ENCODE data around the gene HSF2. TPM values are rescaled to one million over a fixed set of nuclear protein-coding genes. Genes with fewer than 3 reads are reported as not detected.

Gene HSF2
- total RNA-seq, 1 experiment from 2014 or later = 12.3 TPM

DNA sequence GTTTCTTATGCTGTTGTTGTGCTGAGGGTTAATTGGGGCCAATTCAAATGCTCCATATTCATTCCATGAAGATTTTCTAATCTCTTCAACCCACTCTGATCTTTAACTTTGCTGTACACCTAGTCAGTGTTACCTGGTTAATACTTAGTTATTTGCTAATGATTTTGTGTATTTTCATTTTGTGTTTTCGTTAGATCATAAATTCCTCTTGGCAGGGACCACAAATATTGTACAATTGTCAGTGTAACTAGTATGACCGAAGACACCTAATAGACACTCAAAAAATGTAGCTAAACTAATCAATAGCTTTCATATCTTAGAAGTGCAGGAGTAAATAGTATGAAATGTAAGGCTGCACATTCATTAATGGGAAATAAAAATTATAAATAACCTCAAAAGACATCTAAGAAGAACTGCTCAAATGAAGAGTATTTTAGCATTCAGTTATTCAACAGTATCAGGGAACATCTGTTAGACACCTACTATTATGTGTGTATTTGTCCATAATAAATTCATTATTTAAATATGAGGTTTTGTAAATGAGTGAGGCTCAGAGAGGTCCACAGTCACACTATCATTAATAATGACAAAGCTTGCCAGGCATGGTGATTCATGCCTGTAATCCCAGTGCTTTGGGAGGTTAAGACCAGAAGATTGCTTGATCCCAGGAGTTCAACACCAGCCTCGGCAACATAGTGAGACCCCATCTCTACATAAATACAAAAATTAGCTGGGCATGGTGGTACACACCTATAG lies 13.4 kb upstream of the HSF2 start:
- Histone ChIP-seq H3K27me3 (replicated peaks; ENCODE audit: control insufficient read depth, insufficient read depth, low read length) (no peaks in the 10 kb centered on the region), H3K4me3 (ENCODE audit: low read depth, low read length) (no peak overlapping the region), H3K9me3 (no peaks in the 10 kb centered on the region), H3K4me1 (no peaks in the 10 kb centered on the region), H3K36me3 (ENCODE audit: control insufficient read depth, insufficient read depth, low read length) (no peaks in the 10 kb centered on the region)
- H3K27ac Mint-ChIP-seq (ENCODE audit: unreplicated experiment) = no peak overlapping the region
- H3K4me3 Mint-ChIP-seq (ENCODE audit: unreplicated experiment) = no peak overlapping the region
- ChIA-PET CTCF (no interaction called here), POLR2A (no interaction called here)
- no peaks in the 10 kb centered on the region for H3K4me1 Mint-ChIP-seq (ENCODE audit: low read depth, unreplicated experiment)
- TF ChIP-seq, protein P1, sequence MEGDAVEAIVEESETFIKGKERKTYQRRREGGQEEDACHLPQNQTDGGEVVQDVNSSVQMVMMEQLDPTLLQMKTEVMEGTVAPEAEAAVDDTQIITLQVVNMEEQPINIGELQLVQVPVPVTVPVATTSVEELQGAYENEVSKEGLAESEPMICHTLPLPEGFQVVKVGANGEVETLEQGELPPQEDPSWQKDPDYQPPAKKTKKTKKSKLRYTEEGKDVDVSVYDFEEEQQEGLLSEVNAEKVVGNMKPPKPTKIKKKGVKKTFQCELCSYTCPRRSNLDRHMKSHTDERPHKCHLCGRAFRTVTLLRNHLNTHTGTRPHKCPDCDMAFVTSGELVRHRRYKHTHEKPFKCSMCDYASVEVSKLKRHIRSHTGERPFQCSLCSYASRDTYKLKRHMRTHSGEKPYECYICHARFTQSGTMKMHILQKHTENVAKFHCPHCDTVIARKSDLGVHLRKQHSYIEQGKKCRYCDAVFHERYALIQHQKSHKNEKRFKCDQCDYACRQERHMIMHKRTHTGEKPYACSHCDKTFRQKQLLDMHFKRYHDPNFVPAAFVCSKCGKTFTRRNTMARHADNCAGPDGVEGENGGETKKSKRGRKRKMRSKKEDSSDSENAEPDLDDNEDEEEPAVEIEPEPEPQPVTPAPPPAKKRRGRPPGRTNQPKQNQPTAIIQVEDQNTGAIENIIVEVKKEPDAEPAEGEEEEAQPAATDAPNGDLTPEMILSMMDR (IDR thresholded peaks at IDR 0.05; ENCODE audit: insufficient read depth in 1 of 2, low read depth in 1 of 2, low read length in 1 of 2, severe bottlenecking in 1 of 2, unreplicated experiment in 1 of 2) = no peak
- no peak for DNase-seq
- H3K36me3 Mint-ChIP-seq (ENCODE audit: insufficient read depth, unreplicated experiment) = no peaks in the 10 kb centered on the region
- peaks cover 10% of the 10 kb centered on the region for H3K27me3 Mint-ChIP-seq (ENCODE audit: insufficient read depth, unreplicated experiment)
- no TSS peak for BruUV-seq (replicated peaks)
- H3K9me3 Mint-ChIP-seq (ENCODE audit: unreplicated experiment) = no peaks in the 10 kb centered on the region
- intact Hi-C loops (cut with micrococcal nuclease; ENCODE audit: unreplicated experiment) = no loop called here

DNA sequence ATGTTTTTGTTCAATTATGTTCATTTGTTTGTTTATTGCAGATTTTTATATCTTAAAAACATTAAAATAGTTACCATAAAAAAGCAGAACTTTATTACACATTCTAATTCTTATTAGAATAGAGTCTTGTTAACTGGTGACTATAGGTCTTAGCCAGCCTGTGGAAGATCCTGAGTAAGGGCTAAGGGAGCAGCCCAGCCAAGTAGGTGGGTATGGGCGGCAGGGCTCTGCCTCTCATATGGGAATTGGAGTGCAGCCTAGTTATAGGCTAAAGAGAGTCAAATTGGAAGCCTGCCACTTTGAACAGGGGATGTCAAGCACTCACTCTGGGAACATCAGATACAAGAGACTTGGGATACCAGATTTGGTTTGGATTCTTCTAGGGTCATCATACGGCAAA lies 10.5 kb upstream of the HSF2 start:
- no peaks in the 10 kb centered on the region for H3K9me3 ChIP-seq
- H3K4me1 ChIP-seq = no peaks in the 10 kb centered on the region
- H3K27ac Mint-ChIP-seq (ENCODE audit: unreplicated experiment) = no peak overlapping the region
- TF ChIP-seq, protein P1 (IDR thresholded peaks at IDR 0.05; ENCODE audit: insufficient read depth in 1 of 2, low read depth in 1 of 2, low read length in 1 of 2, severe bottlenecking in 1 of 2, unreplicated experiment in 1 of 2) = no peak
- H3K27me3 ChIP-seq (replicated peaks; ENCODE audit: control insufficient read depth, insufficient read depth, low read length) = no peaks in the 10 kb centered on the region
- H3K36me3 Mint-ChIP-seq (ENCODE audit: insufficient read depth, unreplicated experiment) = no peaks in the 10 kb centered on the region
- intact Hi-C loops (cut with micrococcal nuclease; ENCODE audit: unreplicated experiment) = no loop called here
- no peaks in the 10 kb centered on the region for H3K4me1 Mint-ChIP-seq (ENCODE audit: low read depth, unreplicated experiment)
- H3K4me3 Mint-ChIP-seq (ENCODE audit: unreplicated experiment) = no peak overlapping the region
- ChIA-PET POLR2A (no interaction called here), CTCF (no interaction called here)
- H3K27me3 Mint-ChIP-seq (ENCODE audit: insufficient read depth, unreplicated experiment) = peaks cover 9% of the 10 kb centered on the region
- no peaks in the 10 kb centered on the region for H3K9me3 Mint-ChIP-seq (ENCODE audit: unreplicated experiment)
- no TSS peak for BruUV-seq (replicated peaks)
- no peaks in the 10 kb centered on the region for H3K36me3 ChIP-seq (ENCODE audit: control insufficient read depth, insufficient read depth, low read length)
- DNase-seq = no peak
- H3K4me3 ChIP-seq (ENCODE audit: low read depth, low read length) = no peak overlapping the region

DNA sequence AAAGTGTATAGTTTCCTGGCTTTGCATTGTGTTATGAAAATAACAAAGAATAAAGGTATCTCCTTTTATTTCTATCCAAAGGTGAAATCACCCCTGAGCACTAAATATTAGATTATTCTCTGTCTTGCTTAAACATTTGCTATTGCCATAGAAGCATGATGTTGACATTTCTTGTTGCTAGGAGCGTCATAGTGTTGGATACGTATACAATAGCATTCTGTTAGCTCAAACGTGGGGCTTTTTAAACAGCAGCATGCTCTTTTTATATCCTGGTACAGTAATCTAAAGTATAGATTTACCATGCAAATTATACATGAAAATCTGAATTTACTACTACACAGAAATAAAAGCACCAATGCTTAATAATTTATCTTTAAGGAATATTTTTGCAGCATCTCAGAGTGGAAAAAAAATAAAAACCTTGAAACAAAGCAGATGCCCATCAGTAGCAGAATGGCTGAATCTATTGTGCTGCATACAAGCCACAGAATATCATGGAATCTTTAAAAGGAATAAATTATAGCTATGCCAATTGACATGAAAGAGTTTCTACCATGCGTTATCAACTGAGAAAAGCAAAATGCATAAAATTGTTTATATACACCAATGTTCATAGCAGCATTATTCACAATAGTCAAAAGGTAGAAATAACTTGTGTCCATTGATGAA lies 9.6 kb upstream of the HSF2 start:
- Mint-ChIP-seq H3K4me3 (ENCODE audit: unreplicated experiment) (no peak overlapping the region), H3K27me3 (ENCODE audit: insufficient read depth, unreplicated experiment) (peaks cover 9% of the 10 kb centered on the region), H3K9me3 (ENCODE audit: unreplicated experiment) (no peaks in the 10 kb centered on the region), H3K36me3 (ENCODE audit: insufficient read depth, unreplicated experiment) (no peaks in the 10 kb centered on the region), H3K27ac (ENCODE audit: unreplicated experiment) (no peak overlapping the region), H3K4me1 (ENCODE audit: low read depth, unreplicated experiment) (no peaks in the 10 kb centered on the region)
- DNase-seq = no peak
- ChIA-PET CTCF (no interaction called here), POLR2A (no interaction called here)
- no TSS peak for BruUV-seq (replicated peaks)
- Histone ChIP-seq H3K27me3 (replicated peaks; ENCODE audit: control insufficient read depth, insufficient read depth, low read length) (no peaks in the 10 kb centered on the region), H3K4me3 (ENCODE audit: low read depth, low read length) (no peak overlapping the region), H3K4me1 (no peaks in the 10 kb centered on the region), H3K36me3 (ENCODE audit: control insufficient read depth, insufficient read depth, low read length) (no peaks in the 10 kb centered on the region), H3K9me3 (no peaks in the 10 kb centered on the region)
- TF ChIP-seq, protein P1 (IDR thresholded peaks at IDR 0.05; ENCODE audit: insufficient read depth in 1 of 2, low read depth in 1 of 2, low read length in 1 of 2, severe bottlenecking in 1 of 2, unreplicated experiment in 1 of 2) = no peak
- intact Hi-C loops (cut with micrococcal nuclease; ENCODE audit: unreplicated experiment) = no loop called here

Measured in Caco-2 (cell line).